ENCODE results near the gene CD82.

The CD82 gene

GRCh38 chr11:44565211-44565952, at the start of gene CD82:
Gene CD82 (plus strand): TSS chr11:44565663. CDS start chr11:44594663, 29,000 bp downstream.
- peak; percentile 80 for FAIRE-seq

GRCh38 chr11:44516688-44517507, 48.6 kb upstream of the CD82 start:
- FAIRE-seq: no peak

GRCh38 chr11:44517541-44517940, 47.9 kb upstream of the CD82 start:
- no peak for FAIRE-seq

GRCh38 chr11:44518968-44519550, 46.4 kb upstream of the CD82 start:
- FAIRE-seq: no peak

- FAIRE-seq: no peak
Measured at GRCh38 chr11:44519989-44520737, 45.3 kb upstream of the CD82 start.

- no peak for FAIRE-seq
Measured at GRCh38 chr11:44521148-44521547, 44.3 kb upstream of the CD82 start.

- FAIRE-seq: no peak
Measured at GRCh38 chr11:44522294-44522693, 43.2 kb upstream of the CD82 start.

- no peak for FAIRE-seq
Measured at GRCh38 chr11:44524346-44524745, 41.1 kb upstream of the CD82 start.

GRCh38 chr11:44524751-44525201, 40.7 kb upstream of the CD82 start:
- no peak for FAIRE-seq

- FAIRE-seq: no peak
Measured at GRCh38 chr11:44525473-44526252, 39.8 kb upstream of the CD82 start.

GRCh38 chr11:44526438-44526837, 39.0 kb upstream of the CD82 start:
- no peak for FAIRE-seq

- no peak for FAIRE-seq
Measured at GRCh38 chr11:44527476-44527875, 38.0 kb upstream of the CD82 start.

- FAIRE-seq: no peak
Measured at GRCh38 chr11:44528103-44528502, 37.4 kb upstream of the CD82 start.

- FAIRE-seq: no peak
Measured at GRCh38 chr11:44528581-44528980, 36.9 kb upstream of the CD82 start.

- no peak for FAIRE-seq
Measured at GRCh38 chr11:44529895-44530412, 35.5 kb upstream of the CD82 start.

- no peak for FAIRE-seq
Measured at GRCh38 chr11:44530413-44531115, 34.9 kb upstream of the CD82 start.

GRCh38 chr11:44531116-44531504, 34.4 kb upstream of the CD82 start:
- FAIRE-seq: no peak

GRCh38 chr11:44531636-44532035, 33.8 kb upstream of the CD82 start:
- FAIRE-seq: no peak

GRCh38 chr11:44532809-44533208, 32.7 kb upstream of the CD82 start:
- FAIRE-seq: no peak

- FAIRE-seq: no peak
Measured at GRCh38 chr11:44533921-44534711, 31.3 kb upstream of the CD82 start.

Measured in A204.1 (cell line).